Measurements from ENCODE around the gene UBXN7. TPM values are rescaled to one million over a fixed set of nuclear protein-coding genes. Genes with fewer than 3 reads are reported as not detected.

The UBXN7 gene
- total and polyA plus RNA-seq, 2 of the 13 experiments (the other 11 are each of a cell fraction or from before 2014, with no cell fraction given): 12.5 to 15.9 TPM

GRCh38 chr3:196317687-196318467 is 114.3 kb downstream of the UBXN7 start, which contains the start of gene DYNLT2B (continued):
- peak; percentile 45 for TF ChIP-seq PAXIP1 (CRISPR knock-in tag; conservative IDR thresholded peaks at IDR 0.05)
- TF ChIP-seq ZNF24 (IDR thresholded peaks at IDR 0.05): no peak
- no peak for TF ChIP-seq IRX3 (CRISPR knock-in tag; IDR thresholded peaks at IDR 0.05; ENCODE audit: borderline replicate concordance, low read depth)
- TF ChIP-seq THRA (CRISPR knock-in tag; IDR thresholded peaks at IDR 0.05; ENCODE audit: borderline replicate concordance): no peak
- TF ChIP-seq FOXP4 (CRISPR knock-in tag; IDR thresholded peaks at IDR 0.05): no peak
- no peak for TF ChIP-seq REL (CRISPR knock-in tag; conservative IDR thresholded peaks at IDR 0.05)
- TF ChIP-seq MTA1 (CRISPR knock-in tag; IDR thresholded peaks at IDR 0.05; ENCODE audit: borderline replicate concordance): no peak
- no peak; the same call in 1 of the 2 replicates for TF ChIP-seq ZNF567 (CRISPR knock-in tag; IDR thresholded peaks at IDR 0.05; ENCODE audit: borderline replicate concordance)
- peak; percentile 64 for TF ChIP-seq HINFP (CRISPR knock-in tag; IDR thresholded peaks at IDR 0.05; ENCODE audit: low read depth)
- peak; percentile 79; the same call in 1 of the 2 replicates for TF ChIP-seq ZNF776 (CRISPR knock-in tag; IDR thresholded peaks at IDR 0.05)
- TF ChIP-seq IRF9 (CRISPR knock-in tag; IDR thresholded peaks at IDR 0.05; ENCODE audit: borderline replicate concordance): peak; percentile 64; the same call in 1 of the 2 replicates
- TF ChIP-seq KLF15 (CRISPR knock-in tag; IDR thresholded peaks at IDR 0.05; ENCODE audit: borderline replicate concordance): no peak; the same call in 1 of the 2 replicates
- 0 out of 2 replicates have a peak, but pooled peaks have one; percentile 9 for TF ChIP-seq MEF2D (CRISPR knock-in tag; IDR thresholded peaks at IDR 0.05)
